Astrocyte of the spinal cord (primary cell): ENCODE measurements around the gene C9orf50.

Experiments
- DNase-seq: peaks from one replicate; pipeline ENCODE4 v3.0.0; 2011; ENCODE audit warnings: low read depth, low spot score
- H3K4me3 ChIP-seq: 2 replicates; pipeline ENCODE4 v1.5.1; 2011; ENCODE audit warnings: low read depth, mild to moderate bottlenecking, low read length, moderate library complexity
- CTCF ChIP-seq: IDR thresholded peaks from 2 replicates; pipeline ENCODE4 v1.5.1; 2012; ENCODE audit warnings: low read depth, mild to moderate bottlenecking, low read length, inconsistent platforms
- in situ Hi-C: cut with HindIII; loops from 2 replicates; pipeline ENCODE4 v1.10.0; 2017; ENCODE audit warnings: low sequenced_read_pairs

The C9orf50 gene

GRCh38 chr9:129575818-129576217 lies 45.1 kb downstream of the C9orf50 start:
- DNase-seq, result peak; percentile 33
- in situ Hi-C loops, result no loop called here
- H3K4me3 ChIP-seq, result no peak overlapping the region
- no peak for TF ChIP-seq CTCF

- TF ChIP-seq CTCF, result no peak
- in situ Hi-C loops, result no loop called here
- H3K4me3 ChIP-seq, result no peak overlapping the region
- DNase-seq, result peak; percentile 66
Measured at GRCh38 chr9:129574911-129575585, 45.9 kb downstream of the C9orf50 start.

- H3K4me3 ChIP-seq, result no peak overlapping the region
- TF ChIP-seq CTCF, result no peak
- in situ Hi-C loops, result no loop called here
- DNase-seq, result no peak
Measured at GRCh38 chr9:129573977-129574376, 46.9 kb downstream of the C9orf50 start.

GRCh38 chr9:129572517-129572916 lies 48.4 kb downstream of the C9orf50 start:
- H3K4me3 ChIP-seq, result no peak overlapping the region

GRCh38 chr9:129572052-129572425 lies 48.9 kb downstream of the C9orf50 start:
- H3K4me3 ChIP-seq, result no peak overlapping the region
- no peak for TF ChIP-seq CTCF
- in situ Hi-C loops, result no loop called here

More at GRCh38 chr9:129572517-129572916, 48.4 kb downstream of the C9orf50 start:
- no peak for TF ChIP-seq CTCF
- DNase-seq, result no peak
- in situ Hi-C loops, result no loop called here

GRCh38 chr9:129571298-129572051 lies 49.4 kb downstream of the C9orf50 start:
- no peak overlapping the region for H3K4me3 ChIP-seq
- in situ Hi-C loops, result no loop called here
- no peak for DNase-seq

More at GRCh38 chr9:129572052-129572425, 48.9 kb downstream of the C9orf50 start:
- DNase-seq, result no peak

More at GRCh38 chr9:129571298-129572051, 49.4 kb downstream of the C9orf50 start:
- no peak for TF ChIP-seq CTCF
